GM21529 (cell line): ENCODE measurements around the gene MSANTD2.

ENCODE experiments used
- ATAC-seq: cut with Tn5 transposase; IDR thresholded peaks from one replicate; pipeline ENCODE4 v1.9.1; 2021; ENCODE audit not compliant: unreplicated experiment

The MSANTD2 gene

DNA sequence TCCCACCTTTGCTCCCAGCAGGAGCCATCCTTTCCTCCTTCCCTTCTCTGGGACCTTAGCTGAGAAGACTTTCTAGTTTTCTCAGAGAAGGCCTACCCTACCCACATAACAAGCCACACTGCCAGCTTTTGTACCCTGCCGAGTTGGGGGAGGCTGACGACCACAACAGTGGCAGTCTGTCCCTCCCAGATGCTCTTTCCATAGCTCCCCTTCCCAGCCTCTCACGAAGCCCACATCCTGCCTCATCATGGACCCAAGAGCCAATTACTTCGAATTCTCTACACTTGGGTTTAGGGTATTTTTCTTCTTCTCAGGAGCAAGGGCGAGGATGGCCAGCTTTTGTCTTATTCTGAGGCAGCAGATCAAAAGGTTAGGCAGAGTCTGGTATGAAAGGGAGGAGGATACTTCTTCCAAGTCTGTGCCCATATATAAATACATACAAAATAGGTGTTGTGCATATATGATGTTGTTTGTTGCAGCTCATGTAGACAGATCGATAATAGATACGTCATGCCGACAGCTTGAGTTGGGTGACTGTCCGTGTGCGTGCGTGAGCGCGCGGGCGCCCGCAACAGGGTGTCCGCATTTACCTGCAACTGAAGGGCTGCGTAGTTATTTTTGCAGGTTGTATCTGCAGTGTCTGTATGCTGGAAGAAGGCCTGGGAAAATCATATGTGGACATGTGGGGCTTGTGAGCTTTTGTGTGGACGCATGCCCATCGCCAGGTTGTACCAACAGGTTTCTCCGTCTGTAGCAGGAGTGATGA, 61.3 kb downstream of the MSANTD2 start:
- no peak for ATAC-seq

DNA sequence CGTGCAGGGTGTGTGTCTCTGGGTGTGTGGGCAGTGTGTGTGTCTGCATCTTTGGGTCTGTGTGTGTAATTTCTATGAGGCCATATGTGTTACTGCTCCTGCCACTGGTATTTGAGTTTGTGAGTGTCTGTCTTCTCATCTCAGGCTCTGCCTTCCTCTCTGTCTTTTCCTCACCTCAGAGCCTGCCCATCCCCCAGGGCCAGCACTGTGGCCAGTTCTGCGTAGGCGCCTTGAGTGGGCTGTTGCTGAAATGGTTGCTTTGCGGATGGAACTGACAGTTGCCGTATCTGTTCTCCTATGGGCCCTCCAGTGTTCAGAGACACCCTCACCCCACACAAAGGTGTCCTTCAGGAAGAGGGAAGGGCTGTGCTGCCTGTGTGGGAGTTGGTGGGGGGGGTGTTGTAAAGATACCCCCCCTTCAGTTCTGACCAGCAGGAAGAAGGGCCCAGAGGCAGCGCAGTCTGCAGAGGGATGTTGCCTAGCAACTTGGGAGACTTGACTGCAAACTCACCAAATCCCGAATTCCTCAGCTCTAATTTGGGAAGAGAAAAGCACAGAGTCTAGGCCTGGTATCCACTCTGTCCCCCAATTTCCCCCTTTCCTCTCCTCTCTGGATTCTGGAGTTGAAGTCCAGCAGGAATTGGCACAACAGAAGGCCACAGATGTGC, 62.4 kb downstream of the MSANTD2 start:
- ATAC-seq = no peak

DNA sequence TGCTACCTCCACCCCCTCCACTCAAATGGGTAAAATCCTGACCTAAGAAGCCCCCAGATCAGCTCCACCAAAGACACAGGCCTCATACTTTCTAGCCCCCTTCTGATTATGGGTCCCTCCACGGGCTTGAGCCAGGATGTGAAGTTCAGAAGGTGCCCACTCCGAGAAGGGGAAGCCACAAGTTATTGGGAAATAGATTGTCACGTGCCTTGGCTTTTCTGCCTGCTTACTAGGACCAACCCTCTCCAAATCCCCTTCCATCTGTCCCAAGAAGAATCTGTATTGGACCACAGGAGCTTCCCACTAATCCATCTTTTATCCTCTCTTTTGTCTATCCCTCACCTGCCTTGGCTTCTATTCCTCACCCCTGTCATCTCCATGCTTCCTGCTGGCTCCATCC, 63.5 kb downstream of the MSANTD2 start:
- no peak for ATAC-seq

DNA sequence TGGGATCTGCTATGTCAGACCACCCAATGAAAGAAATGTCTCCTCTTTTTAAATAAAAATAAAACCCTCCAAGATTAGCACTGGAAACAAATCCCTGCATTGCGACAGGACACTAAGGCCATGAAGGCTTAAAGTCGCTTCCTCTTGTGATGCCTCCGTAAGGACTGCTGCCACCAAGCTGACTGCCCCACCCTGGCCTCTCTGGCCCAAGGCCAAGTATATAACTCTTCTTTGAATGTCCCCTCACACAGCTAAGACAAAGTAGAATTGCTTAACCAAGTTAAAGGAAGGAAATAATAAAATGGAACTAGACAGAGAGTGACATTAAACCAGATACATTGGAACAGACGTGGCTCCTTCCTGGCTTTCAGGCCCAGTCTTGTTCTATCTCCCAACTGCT, 68.0 kb downstream of the MSANTD2 start:
- no peak for ATAC-seq

DNA sequence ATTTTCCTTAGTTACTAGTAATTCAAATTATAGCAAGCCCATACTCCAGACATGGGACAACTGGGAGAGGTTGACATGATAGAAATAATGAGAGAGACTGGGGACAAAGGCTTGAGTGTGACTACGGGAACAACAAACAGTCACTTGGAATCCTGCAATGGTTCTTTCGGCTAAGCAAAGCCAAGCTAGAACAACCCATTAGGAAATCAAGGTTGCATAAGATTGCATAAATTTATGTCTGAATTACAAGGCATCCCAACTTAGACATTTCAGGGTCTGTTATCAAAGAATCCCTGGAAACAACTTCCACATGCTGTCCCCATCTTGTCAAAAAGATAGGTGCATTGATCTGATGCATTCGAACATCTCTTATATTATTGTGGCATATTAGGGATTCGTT, 70.6 kb downstream of the MSANTD2 start:
- ATAC-seq = no peak

DNA sequence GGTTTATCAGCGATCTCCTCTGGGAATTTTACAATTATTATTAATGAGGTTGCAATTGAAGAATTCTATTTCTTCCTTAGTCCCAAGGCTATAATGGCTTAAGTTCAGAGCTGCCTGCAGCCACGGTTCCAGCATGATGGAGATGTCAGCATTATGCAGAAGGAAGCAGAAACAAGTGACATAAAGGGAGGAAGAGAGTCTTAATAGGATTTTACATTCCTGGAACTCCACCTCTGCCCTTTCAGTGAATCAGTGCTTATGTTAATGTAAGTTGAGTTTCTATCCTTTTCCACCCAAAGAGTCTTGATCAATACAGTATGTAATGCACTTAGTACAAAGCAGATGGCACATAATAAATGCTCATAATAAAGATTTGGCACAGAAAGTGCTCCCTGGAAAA, 72.1 kb downstream of the MSANTD2 start:
- ATAC-seq = no peak

DNA sequence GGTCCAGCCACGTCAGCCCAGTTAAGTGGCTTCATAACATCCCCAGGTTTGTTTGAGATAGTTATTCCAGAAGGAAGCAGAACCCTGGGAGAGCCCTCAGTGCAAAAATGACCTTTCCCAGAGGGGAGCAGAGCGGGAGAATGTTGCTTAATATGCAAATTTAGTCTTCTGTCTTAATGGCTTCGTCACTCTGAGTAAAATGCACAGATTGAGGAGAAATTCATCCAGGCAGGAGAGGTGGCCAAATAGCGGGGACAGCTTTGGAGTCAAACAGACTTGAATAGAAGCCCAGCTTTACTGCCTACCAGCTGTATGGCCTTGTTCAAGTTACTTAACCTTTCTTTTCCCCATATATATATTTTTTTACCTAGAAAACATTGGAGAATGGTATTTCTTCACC, 72.7 kb downstream of the MSANTD2 start:
- no peak for ATAC-seq

DNA sequence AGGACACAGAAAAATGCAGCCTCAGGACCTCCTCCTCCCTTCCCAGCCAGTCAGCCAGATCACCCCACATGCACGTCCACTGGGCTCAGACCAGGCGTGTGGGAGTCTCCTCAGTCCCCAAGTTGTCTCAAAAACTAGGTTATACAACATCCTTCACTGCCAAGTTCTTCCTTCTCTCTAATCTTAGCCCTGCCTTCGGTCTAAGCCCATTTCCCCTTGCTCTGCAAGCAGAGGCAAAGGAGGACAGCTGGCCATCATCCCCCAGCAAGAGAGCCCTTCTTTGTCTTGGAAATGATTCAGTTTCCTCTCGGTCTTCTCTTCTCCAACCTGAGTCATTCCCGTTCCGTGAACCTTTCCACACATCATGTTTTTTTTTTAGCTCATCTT, 74.5 kb downstream of the MSANTD2 start:
- peak; percentile 1 for ATAC-seq

DNA sequence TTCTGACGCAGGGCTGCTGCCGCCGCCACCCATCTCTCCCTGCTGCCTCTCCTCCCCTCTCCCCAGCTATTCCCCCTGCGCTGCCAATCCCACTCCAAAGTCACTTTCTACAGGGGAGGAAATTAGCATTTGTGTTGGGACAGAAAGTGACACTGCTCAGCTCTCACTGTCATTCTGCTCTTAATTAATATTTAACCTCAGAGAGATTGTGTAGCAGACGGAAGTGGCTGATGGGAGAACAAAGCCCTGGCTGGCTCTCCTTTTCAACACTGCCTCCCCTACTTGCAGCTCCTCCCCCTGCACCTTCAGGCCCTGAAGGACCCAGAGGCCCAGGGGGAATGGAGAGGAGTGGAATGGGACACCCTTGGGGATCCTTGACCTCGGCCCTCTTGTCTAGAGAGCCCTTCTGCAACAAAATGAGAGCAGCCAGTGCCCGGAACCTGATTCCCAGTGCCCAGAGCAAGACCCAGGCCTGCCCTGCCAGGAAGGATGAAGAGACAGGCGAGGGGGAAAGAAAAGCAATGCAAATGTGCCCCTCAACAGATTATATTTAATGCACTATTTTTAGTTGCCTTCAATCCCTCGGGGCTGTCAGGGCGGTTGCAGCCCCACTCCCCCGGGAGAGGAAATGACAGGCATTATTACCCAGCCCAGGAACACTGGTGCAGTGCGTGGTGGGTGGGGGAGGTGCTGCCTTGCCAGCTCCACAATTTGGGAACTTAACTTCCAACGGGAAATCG, 75.1 kb downstream of the MSANTD2 start:
- peak; percentile 95 for ATAC-seq

DNA sequence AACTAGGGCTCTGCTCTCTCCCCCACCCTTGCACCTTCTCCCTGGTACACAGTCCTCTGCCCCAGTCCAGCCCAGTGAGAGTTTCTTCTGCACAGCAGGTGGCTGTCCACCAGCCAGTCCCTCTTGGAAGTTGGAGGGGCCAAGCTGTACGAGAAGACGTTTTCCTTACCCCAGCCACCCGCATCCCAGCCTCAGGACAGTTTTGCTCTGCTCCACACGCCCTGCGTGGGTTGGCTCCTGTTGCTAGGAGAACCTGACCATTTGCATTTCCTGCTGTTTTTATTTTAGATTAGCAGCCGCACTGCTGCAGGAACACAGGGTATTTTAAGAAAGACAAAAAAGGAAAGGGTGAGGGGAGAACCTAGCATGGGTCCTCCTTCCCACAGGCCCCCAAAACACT, 78.0 kb downstream of the MSANTD2 start:
- no peak for ATAC-seq

DNA sequence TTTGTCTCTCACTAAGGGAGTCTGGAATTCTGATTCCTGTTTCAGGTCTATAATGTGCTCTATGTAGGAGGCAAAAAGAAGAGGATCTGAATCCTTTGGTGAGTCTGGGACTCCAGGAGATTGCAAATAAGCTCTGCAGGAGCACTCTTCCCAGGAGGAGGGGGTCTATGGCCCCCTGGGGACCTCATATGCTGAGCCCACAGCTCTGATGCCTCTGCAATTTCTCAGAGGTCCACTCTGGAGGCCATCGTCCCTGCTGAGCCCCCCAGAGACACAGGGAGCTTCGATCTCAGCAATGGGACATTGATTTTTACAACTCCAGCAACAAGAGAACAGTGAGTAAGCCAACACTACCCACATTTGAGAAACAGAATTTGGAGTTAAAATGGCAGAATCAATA, 80.7 kb downstream of the MSANTD2 start:
- no peak for ATAC-seq

DNA sequence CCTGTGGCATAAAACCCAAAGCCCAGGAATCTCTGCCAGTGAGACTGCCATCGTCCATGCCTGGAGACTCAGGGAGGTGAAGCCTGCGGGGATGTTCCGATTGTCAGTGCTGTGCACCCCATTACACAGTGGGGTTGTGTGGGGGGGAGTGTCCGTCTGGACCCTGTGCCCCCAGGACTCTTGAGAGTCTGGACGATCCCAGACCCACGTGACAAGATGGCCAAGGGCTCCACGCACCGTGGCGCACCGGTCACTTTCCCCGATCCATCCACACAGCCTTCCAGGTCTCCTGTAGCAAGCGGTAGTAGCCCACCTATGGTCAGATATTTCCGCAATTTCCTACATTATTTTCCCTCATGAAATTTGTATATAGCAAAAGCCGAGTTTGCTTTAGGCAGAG, 81.4 kb downstream of the MSANTD2 start:
- no peak for ATAC-seq

DNA sequence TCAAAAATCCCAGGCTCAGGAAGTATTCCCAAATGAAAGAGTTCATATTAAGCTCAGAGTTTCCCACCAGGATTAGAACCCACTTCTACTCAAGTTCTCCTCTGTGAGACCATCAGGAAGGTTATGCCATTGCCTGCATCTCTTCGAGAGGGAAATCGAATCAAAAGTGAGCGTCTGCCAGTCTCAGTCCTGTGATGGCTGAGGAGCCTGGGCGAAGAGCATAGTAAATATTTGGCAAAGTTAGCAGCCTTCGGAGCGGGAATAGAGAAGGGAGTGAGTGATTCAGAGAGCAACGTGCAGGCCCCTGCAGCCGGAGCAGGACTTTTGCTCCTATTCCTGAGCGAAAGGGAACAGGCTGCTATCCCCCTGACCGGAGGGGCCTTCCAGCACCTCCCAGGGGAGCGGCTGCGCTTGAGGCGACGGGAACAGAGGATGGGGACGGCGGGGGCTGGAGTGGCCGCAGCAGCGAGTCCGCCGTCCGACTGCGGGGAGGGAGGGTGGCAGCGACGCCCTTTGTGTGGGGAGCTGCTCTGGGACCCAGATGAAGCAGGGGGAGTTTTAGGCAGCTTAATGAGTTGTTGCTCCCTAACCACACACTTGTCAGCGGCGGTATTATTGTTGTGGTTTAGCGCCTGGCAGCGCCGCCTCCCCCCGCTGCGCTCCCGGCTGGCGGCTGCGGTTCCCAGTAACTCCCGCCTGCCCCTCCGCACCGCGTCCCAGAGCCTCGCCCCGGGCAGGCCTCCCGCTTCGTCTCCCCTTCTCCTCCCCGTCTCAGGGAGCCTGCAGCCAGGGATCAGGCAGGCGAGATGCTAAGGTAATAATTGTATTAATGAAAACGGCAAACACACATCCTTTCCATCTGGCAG, 82.2 kb downstream of the MSANTD2 start:
- ATAC-seq = peak; percentile 41

DNA sequence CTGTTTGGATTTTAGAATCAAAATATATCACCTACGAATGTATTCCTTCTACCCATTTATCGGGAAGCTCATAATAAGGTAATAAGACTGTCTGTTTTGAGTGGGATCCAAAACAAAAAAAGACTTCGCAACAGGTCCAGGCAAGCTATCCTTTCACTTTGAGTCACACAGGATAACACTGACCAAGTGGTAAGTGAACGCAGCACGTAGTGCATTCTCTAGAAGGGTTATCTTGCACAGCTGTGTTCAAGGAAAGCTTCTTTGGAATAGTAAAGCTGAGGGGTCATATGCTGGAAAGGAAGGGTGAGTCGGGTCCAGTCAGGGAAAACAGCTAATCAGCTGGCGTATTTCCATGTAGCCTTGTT, 82.8 kb downstream of the MSANTD2 start:
- ATAC-seq = peak; percentile 56

DNA sequence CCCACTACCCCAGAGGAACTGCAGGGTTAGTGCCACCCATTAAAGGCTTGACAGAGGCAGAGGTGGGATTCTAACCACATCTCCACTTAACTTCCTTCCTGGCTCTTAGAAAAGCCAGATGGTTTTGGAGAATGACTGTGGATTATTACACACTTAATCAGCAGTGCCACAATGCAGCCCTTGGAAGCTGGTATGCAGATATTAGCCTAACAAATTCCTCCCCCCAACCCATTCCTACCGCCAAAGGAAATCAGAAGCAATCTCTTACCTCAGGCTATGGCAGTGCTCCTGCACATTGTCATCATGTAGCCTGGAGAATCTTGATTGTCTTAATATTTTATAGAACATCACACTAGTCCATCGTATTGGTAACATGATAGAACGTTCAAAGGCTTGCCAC, 83.6 kb downstream of the MSANTD2 start:
- no peak for ATAC-seq
